Measurements from ENCODE around the gene NTN4.

GRCh38 chr12:95764848-95765247, 25.7 kb downstream of the NTN4 start:
- no peak for TF ChIP-seq CTCF (IDR thresholded peaks at IDR 0.05)
- TF ChIP-seq POLR2A (IDR thresholded peaks at IDR 0.05), result no peak
- TF ChIP-seq EP300 (IDR thresholded peaks at IDR 0.05), result no peak

Measured in ovary (tissue), 3 donors.